Measurements from ENCODE around the gene MGAT4D. TPM values are rescaled to one million over a fixed set of nuclear protein-coding genes. Genes with fewer than 3 reads are reported as not detected.

MGAT4D gene
- total and polyA plus RNA-seq, 12 donors, result not detected

DNA sequence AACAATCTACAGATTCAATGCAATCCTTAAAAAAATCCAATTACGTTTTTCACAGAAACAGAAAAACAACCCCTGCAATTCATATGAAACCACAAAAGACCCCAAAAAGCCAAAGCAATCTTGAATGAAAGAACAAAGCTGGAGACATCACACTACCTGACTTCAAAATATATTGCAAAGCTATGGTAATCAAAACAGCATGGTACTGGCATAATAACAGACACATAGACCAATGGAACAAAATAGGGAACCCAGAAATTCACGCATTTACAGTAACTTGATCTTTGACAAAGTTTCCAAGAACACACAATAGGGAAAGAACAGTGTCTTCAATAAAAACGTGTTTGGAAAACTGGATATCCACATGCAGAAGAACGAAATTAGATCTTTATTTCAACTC, 14.6 kb downstream of the MGAT4D start:
- Histone ChIP-seq H3K9me3 (peaks cover 0 to 15% (median 6%) of the 10 kb centered on the region in 11 donors), H3K27ac (no peak overlapping the region), H3K36me3 (no peaks in the 10 kb centered on the region), H3K4me3 (no peak overlapping the region), H3K27me3 (no peaks in the 10 kb centered on the region), H3K4me1 (no peaks in the 10 kb centered on the region)
- ATAC-seq (no peak), DNase-seq (no peak)
- WGBS, 2 donors, result 88 to 93% methylated on average over 4 of the region's 4 CpGs
- intact Hi-C loops (cut with DNase I), result no loop called here
- TF ChIP-seq, protein P1, sequence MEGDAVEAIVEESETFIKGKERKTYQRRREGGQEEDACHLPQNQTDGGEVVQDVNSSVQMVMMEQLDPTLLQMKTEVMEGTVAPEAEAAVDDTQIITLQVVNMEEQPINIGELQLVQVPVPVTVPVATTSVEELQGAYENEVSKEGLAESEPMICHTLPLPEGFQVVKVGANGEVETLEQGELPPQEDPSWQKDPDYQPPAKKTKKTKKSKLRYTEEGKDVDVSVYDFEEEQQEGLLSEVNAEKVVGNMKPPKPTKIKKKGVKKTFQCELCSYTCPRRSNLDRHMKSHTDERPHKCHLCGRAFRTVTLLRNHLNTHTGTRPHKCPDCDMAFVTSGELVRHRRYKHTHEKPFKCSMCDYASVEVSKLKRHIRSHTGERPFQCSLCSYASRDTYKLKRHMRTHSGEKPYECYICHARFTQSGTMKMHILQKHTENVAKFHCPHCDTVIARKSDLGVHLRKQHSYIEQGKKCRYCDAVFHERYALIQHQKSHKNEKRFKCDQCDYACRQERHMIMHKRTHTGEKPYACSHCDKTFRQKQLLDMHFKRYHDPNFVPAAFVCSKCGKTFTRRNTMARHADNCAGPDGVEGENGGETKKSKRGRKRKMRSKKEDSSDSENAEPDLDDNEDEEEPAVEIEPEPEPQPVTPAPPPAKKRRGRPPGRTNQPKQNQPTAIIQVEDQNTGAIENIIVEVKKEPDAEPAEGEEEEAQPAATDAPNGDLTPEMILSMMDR (IDR thresholded peaks at IDR 0.05), result no peak

DNA sequence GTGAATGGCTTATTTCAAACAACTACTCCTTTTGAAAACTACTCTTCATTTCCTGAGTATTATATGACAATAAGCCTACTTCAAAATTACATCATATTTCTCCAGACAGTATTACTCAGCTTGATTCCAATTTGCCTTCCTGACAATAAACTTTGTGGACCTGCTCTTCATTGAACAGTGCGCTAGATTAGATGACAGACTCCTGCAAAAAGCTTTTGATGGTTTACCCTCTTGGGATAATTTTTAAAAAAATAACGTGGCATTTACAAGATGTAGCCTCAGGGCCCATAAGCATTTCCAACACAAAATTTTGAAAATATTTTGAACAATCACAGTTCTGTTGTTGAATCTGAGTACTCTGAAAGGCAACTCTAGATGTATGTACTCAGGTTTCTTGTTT, 25.9 kb downstream of the MGAT4D start:
- intact Hi-C loops (cut with DNase I), result no loop called here
- no peak overlapping the region for H3K4me3 ChIP-seq
- WGBS, 2 donors, result 75 to 78% methylated on average over 2 of the region's 2 CpGs
- TF ChIP-seq, protein P1 (IDR thresholded peaks at IDR 0.05), result no peak
- no peaks in the 10 kb centered on the region for H3K36me3 ChIP-seq
- DNase-seq, result no peak
- no peak for ATAC-seq
- no peak overlapping the region for H3K27ac ChIP-seq
- H3K27me3 ChIP-seq, result peaks cover 0 to 6% (median 0%) of the 10 kb centered on the region in 7 donors
- no peaks in the 10 kb centered on the region for H3K9me3 ChIP-seq
- H3K4me1 ChIP-seq, result no peaks in the 10 kb centered on the region

- Histone ChIP-seq H3K4me1 (no peaks in the 10 kb centered on the region), H3K27ac (no peak overlapping the region), H3K36me3 (no peaks in the 10 kb centered on the region), H3K9me3 (no peaks in the 10 kb centered on the region), H3K4me3 (no peak overlapping the region), H3K27me3 (peaks cover 0 to 6% (median 0%) of the 10 kb centered on the region in 7 donors)
- 58 to 60% methylated on average over 27 of the region's 27 CpGs for WGBS, 2 donors
- TF ChIP-seq, protein P1 (IDR thresholded peaks at IDR 0.05), result no peak
- intact Hi-C loops (cut with DNase I), result no loop called here
- DNase-seq, result no peak
- ATAC-seq, result no peak
Observed at GRCh38 chr4:140469791-140470733, 28.0 kb downstream of the MGAT4D start.

DNA sequence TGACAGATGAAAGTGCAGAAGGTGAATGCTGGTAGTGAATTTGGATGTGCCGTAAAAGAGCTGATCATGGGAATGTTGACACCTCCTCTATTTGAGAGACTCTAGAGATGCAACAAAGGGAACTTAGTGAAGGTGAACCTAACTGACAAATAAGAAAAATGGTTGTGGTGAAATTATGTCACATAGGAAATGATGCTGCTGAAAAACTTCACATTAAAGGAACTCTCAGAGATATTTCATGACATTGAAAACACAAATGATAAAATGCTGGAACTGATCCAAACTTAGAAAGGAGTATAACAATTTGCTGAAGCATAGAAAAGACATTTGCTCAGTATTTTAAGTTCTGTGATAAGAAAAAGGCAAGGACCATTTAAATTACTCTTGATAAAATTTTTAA, 31.9 kb downstream of the MGAT4D start:
- TF ChIP-seq, protein P1 (IDR thresholded peaks at IDR 0.05), result no peak
- Histone ChIP-seq H3K27ac (no peak overlapping the region), H3K36me3 (no peaks in the 10 kb centered on the region), H3K9me3 (no peaks in the 10 kb centered on the region), H3K27me3 (peaks cover 0 to 6% (median 0%) of the 10 kb centered on the region in 7 donors), H3K4me1 (no peaks in the 10 kb centered on the region), H3K4me3 (no peak overlapping the region)
- ATAC-seq, result no peak
- 27 to 38% methylated on average over 1 of the region's 1 CpG for WGBS, 2 donors
- intact Hi-C loops (cut with DNase I), result no loop called here
- DNase-seq, result no peak
